ENCODE results near the gene SGSM2.
"Not testable (repeated sequence)": the region's sequence is repeated elsewhere in the genome, so short reads cannot be mapped to it uniquely, and the experiment has no call there.

Gene SGSM2

GRCh38 chr17:2304931-2305330 is 32.4 kb upstream of the SGSM2 start:
- peaks cover 7% of the 10 kb centered on the region; the same call in 1 of the 2 replicates for H3F3A ChIP-seq (ENCODE audit: insufficient read depth)
- no peaks in the 10 kb centered on the region for H3K9me2 ChIP-seq (replicated peaks; ENCODE audit: insufficient read depth, low read length)
- H3K36me3 ChIP-seq (ENCODE audit: low read length): no peaks in the 10 kb centered on the region
- no peaks in the 10 kb centered on the region for H4K20me1 ChIP-seq (ENCODE audit: low read depth, low read length)
- no peak overlapping the region for H3K4me3 ChIP-seq (ENCODE audit: insufficient read depth, low read length, poor library complexity, severe bottlenecking)
- no peaks in the 10 kb centered on the region for H3K27me3 ChIP-seq (ENCODE audit: low read length)
- TF ChIP-seq EZH2phosphoT487 (conservative IDR thresholded peaks at IDR 0.05; ENCODE audit: low read length) (no peak), CTCF (IDR thresholded peaks at IDR 0.05; ENCODE audit: insufficient read depth, low read length, poor library complexity, severe bottlenecking) (no peak)
- H3K27ac ChIP-seq (ENCODE audit: low read depth, low read length): no peak overlapping the region
- no peaks in the 10 kb centered on the region for H3K9me3 ChIP-seq (ENCODE audit: insufficient read depth, low read length)
- no peak overlapping the region for H2AFZ ChIP-seq (ENCODE audit: low read depth, low read length, severe bottlenecking)
- H3K4me2 ChIP-seq (ENCODE audit: low read depth, low read length, poor library complexity, severe bottlenecking): peak overlapping the region; percentile 82
- peaks cover 33% of the 10 kb centered on the region for H3K79me2 ChIP-seq (ENCODE audit: insufficient read depth, low read length)
- 0 out of 2 replicates have a peak overlapping the region, but pooled peaks have one; percentile 90 for H3K9ac ChIP-seq (ENCODE audit: low read length)

- Histone ChIP-seq H3K4me2 (ENCODE audit: low read depth, low read length, poor library complexity, severe bottlenecking) (no peak overlapping the region), H3K4me3 (ENCODE audit: insufficient read depth, low read length, poor library complexity, severe bottlenecking) (no peak overlapping the region), H3K27me3 (ENCODE audit: low read length) (no peaks in the 10 kb centered on the region), H3F3A (ENCODE audit: insufficient read depth) (peaks cover 7% of the 10 kb centered on the region; the same call in 1 of the 2 replicates), H3K79me2 (ENCODE audit: insufficient read depth, low read length) (no peaks in the 10 kb centered on the region; the same call in 1 of the 2 replicates), H4K20me1 (ENCODE audit: low read depth, low read length) (no peaks in the 10 kb centered on the region), H3K36me3 (ENCODE audit: low read length) (no peaks in the 10 kb centered on the region), H3K9ac (ENCODE audit: low read length) (no peak overlapping the region), H2AFZ (ENCODE audit: low read depth, low read length, severe bottlenecking) (no peak overlapping the region), H3K9me3 (ENCODE audit: insufficient read depth, low read length) (no peaks in the 10 kb centered on the region), H3K9me2 (replicated peaks; ENCODE audit: insufficient read depth, low read length) (no peaks in the 10 kb centered on the region), H3K27ac (ENCODE audit: low read depth, low read length) (no peak overlapping the region)
- TF ChIP-seq CTCF (IDR thresholded peaks at IDR 0.05; ENCODE audit: insufficient read depth, low read length, poor library complexity, severe bottlenecking): no peak
These were observed 27.8 kb upstream of the SGSM2 start for GRCh38 chr17:2309338-2310154.

GRCh38 chr17:2312736-2313135 is 24.6 kb upstream of the SGSM2 start:
- no peak overlapping the region for H3K9ac ChIP-seq (ENCODE audit: low read length)
- peaks cover 15% of the 10 kb centered on the region for H3F3A ChIP-seq (ENCODE audit: insufficient read depth)
- H4K20me1 ChIP-seq (ENCODE audit: low read depth, low read length): no peaks in the 10 kb centered on the region
- no peaks in the 10 kb centered on the region for H3K79me2 ChIP-seq (ENCODE audit: insufficient read depth, low read length)
- H3K9me3 ChIP-seq (ENCODE audit: insufficient read depth, low read length): no peaks in the 10 kb centered on the region
- no peak overlapping the region for H2AFZ ChIP-seq (ENCODE audit: low read depth, low read length, severe bottlenecking)
- H3K27me3 ChIP-seq (ENCODE audit: low read length): no peaks in the 10 kb centered on the region
- H3K9me2 ChIP-seq (replicated peaks; ENCODE audit: insufficient read depth, low read length): no peaks in the 10 kb centered on the region
- H3K4me3 ChIP-seq (ENCODE audit: insufficient read depth, low read length, poor library complexity, severe bottlenecking): no peak overlapping the region
- no peak for TF ChIP-seq CTCF (IDR thresholded peaks at IDR 0.05; ENCODE audit: insufficient read depth, low read length, poor library complexity, severe bottlenecking)
- no peak for TF ChIP-seq EZH2phosphoT487 (conservative IDR thresholded peaks at IDR 0.05; ENCODE audit: low read length)
- no peak overlapping the region for H3K27ac ChIP-seq (ENCODE audit: low read depth, low read length)
- no peaks in the 10 kb centered on the region for H3K36me3 ChIP-seq (ENCODE audit: low read length)
- no peak overlapping the region for H3K4me2 ChIP-seq (ENCODE audit: low read depth, low read length, poor library complexity, severe bottlenecking)

GRCh38 chr17:2316916-2317205 is 20.4 kb upstream of the SGSM2 start:
- not testable (repeated sequence) for H3K4me3 ChIP-seq (ENCODE audit: insufficient read depth, low read length, poor library complexity, severe bottlenecking)

More at GRCh38 chr17:2316916-2317205, 20.4 kb upstream of the SGSM2 start:
- peaks cover 30% of the 10 kb centered on the region for H3F3A ChIP-seq (ENCODE audit: insufficient read depth)
- not testable (repeated sequence) for H3K79me2 ChIP-seq (ENCODE audit: insufficient read depth, low read length); H3K27ac ChIP-seq (ENCODE audit: low read depth, low read length); H3K36me3 ChIP-seq (ENCODE audit: low read length); H3K4me2 ChIP-seq (ENCODE audit: low read depth, low read length, poor library complexity, severe bottlenecking); H4K20me1 ChIP-seq (ENCODE audit: low read depth, low read length); H3K9ac ChIP-seq (ENCODE audit: low read length); H3K9me3 ChIP-seq (ENCODE audit: insufficient read depth, low read length); H2AFZ ChIP-seq (ENCODE audit: low read depth, low read length, severe bottlenecking); H3K27me3 ChIP-seq (ENCODE audit: low read length); H3K9me2 ChIP-seq (replicated peaks; ENCODE audit: insufficient read depth, low read length)
